Trophoblast cell (in vitro differentiated cells and primary cell): ENCODE data around the gene SEPTIN11.
A peak's percentile ranks its signal among the peaks of the same experiment; 100 is the strongest.

Experiments
- DNase-seq, 2 donors: peaks; one replicate each; pipeline ENCODE4 v3.0.0-alpha.2; 2016
- H2AFZ ChIP-seq: 2 replicates; pipeline ENCODE4 v1.6.1; 2013; ENCODE audit warnings: low read length, moderate library complexity, mild to moderate bottlenecking; ENCODE audit not compliant: insufficient read depth, poor library complexity
- H2AK5ac ChIP-seq: 2 replicates; pipeline ENCODE4 v1.6.1; 2013; ENCODE audit warnings: mild to moderate bottlenecking, low read length
- H2BK120ac ChIP-seq: 2 replicates; pipeline ENCODE4 v1.6.1; 2013; ENCODE audit warnings: low read length, mild to moderate bottlenecking, moderate library complexity; ENCODE audit not compliant: insufficient read depth, poor library complexity
- H2BK12ac ChIP-seq: 2 replicates; pipeline ENCODE4 v1.6.1; 2013; ENCODE audit warnings: mild to moderate bottlenecking, low read length, moderate library complexity
- H2BK5ac ChIP-seq: 2 replicates; pipeline ENCODE4 v1.6.1; 2013; ENCODE audit warnings: low read length, low read depth, moderate library complexity, mild to moderate bottlenecking; ENCODE audit not compliant: poor library complexity
- H3K14ac ChIP-seq: 2 replicates; pipeline ENCODE4 v1.6.1; 2013; ENCODE audit warnings: mild to moderate bottlenecking, low read length
- H3K18ac ChIP-seq: 2 replicates; pipeline ENCODE4 v1.6.1; 2013; ENCODE audit warnings: mild to moderate bottlenecking, low read length
- H3K23ac ChIP-seq: 2 replicates; pipeline ENCODE4 v1.6.1; 2013; ENCODE audit warnings: low read length
- H3K27ac ChIP-seq: 2 replicates; pipeline ENCODE4 v1.5.1; 2013; ENCODE audit warnings: low read depth, mild to moderate bottlenecking, inconsistent platforms, low read length, moderate library complexity
- H3K27me3 ChIP-seq: 2 replicates; pipeline ENCODE4 v1.6.1; 2013; ENCODE audit warnings: inconsistent platforms, mild to moderate bottlenecking, low read length, moderate library complexity; ENCODE audit not compliant: insufficient read depth
- H3K36me3 ChIP-seq, 2 experiments: 1 replicate in 1 of 2; 2 replicates in 1 of 2; pipeline ENCODE4 v1.6.1; 2013; ENCODE audit warnings: low read length in 2 of 2, mild to moderate bottlenecking in 2 of 2, moderate library complexity in 1 of 2; ENCODE audit not compliant: insufficient read depth in 2 of 2, control insufficient read depth in 1 of 2
- H3K4ac ChIP-seq: 2 replicates; pipeline ENCODE4 v1.6.1; 2013; ENCODE audit warnings: low read depth, mild to moderate bottlenecking, low read length, moderate library complexity
- H3K4me1 ChIP-seq, 2 experiments: 1 replicate in 1 of 2; 2 replicates in 1 of 2; pipeline ENCODE4 v1.6.1; 2013; ENCODE audit warnings: low read length in 2 of 2, mild to moderate bottlenecking in 2 of 2, moderate library complexity in 1 of 2; ENCODE audit not compliant: insufficient read depth in 2 of 2, control insufficient read depth in 1 of 2
- H3K4me2 ChIP-seq: 2 replicates; pipeline ENCODE4 v1.6.1; 2013; ENCODE audit warnings: inconsistent platforms, mild to moderate bottlenecking, low read length, moderate library complexity
- H3K4me3 ChIP-seq: 2 replicates; pipeline ENCODE4 v1.5.1; 2013; ENCODE audit warnings: mild to moderate bottlenecking, low read depth, low read length, inconsistent platforms
- H3K79me1 ChIP-seq: one replicate; pipeline ENCODE4 v1.6.1; 2013; ENCODE audit warnings: low read length
- H3K79me2 ChIP-seq: 2 replicates; pipeline ENCODE4 v1.6.1; 2013; ENCODE audit warnings: low read length, mild to moderate bottlenecking; ENCODE audit not compliant: control insufficient read depth, insufficient read depth, poor library complexity
- H3K9ac ChIP-seq: 2 replicates; pipeline ENCODE4 v1.6.1; 2013; ENCODE audit warnings: mild to moderate bottlenecking, low read length
- H3K9me3 ChIP-seq: 2 replicates; pipeline ENCODE4 v1.6.1; 2013; ENCODE audit warnings: low read depth, mild to moderate bottlenecking, control low read depth, inconsistent platforms, low read length; ENCODE audit not compliant: insufficient read depth
- H4K12ac ChIP-seq: 2 replicates; pipeline ENCODE4 v1.6.1; 2013; ENCODE audit warnings: low read depth, mild to moderate bottlenecking, low read length, moderate library complexity
- H4K8ac ChIP-seq: 2 replicates; pipeline ENCODE4 v1.6.1; 2013; ENCODE audit warnings: low read depth, mild to moderate bottlenecking, low read length, moderate library complexity
- H4K91ac ChIP-seq: one replicate; pipeline ENCODE4 v1.6.1; 2013; ENCODE audit warnings: low read depth, mild to moderate bottlenecking, low read length, moderate library complexity
- WGBS: extraction: QIAGEN DNeasy Blood & Tissue Kit; methylation state at CpG from one replicate; pipeline ENCODE4 v1.1.7; 2013; ENCODE audit warnings: missing lambda C conversion rate; ENCODE audit not compliant: insufficient read length, insufficient coverage; ENCODE audit errors: extremely low coverage; 5-methylcytosine and 5-hydroxymethylcytosine counted together

The SEPTIN11 gene

DNA sequence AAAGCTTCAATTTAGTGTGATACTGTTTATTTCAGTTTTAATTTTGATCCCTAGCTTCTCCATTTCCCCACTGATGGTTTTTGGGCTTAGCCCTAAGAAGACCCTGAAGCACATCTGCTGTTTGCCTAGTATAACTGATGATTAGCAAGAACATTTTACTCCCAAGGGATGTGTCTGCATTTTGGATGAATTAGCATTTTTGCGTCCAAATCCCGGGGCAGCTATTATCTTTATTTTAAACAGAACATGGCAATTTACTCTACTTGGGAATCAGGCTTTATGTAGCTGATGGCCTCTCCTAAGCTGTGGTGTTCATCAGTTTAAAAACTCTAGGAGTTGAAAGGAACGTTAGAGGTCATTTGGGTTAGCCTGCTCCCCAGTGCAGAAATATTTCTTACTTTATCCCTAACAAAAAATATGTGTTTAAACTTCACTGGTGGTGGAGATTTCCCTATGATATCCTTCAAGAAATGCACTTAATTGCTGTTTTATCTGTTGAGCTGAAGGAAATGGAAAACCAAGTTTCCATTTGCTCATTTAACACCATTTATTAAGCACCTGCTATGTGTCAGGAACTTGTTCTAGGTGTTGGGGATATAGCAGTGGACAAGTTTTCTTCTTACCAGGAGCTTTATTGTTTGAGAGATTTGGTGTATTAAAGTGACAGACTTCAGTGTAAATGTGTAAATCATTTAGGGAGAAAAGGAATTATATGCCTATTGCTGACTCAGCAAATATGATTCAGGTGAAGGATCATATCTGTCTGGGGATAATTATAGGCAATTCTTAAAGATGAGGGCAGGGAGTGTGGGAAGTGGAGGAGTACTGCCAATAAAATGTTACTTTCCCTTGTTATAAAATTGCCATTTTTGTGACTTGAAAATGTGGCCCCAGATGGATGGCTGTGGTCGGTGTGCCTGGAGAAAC is 3.4 kb downstream of the SEPTIN11 start:
- Histone ChIP-seq H3K9me3 (no peaks in the 10 kb centered on the region), H3K23ac (no peak overlapping the region), H2BK5ac (no peak overlapping the region), H3K4me1 (peaks cover 4 to 5% of the 10 kb centered on the region in 2 experiments), H3K9ac (no peak overlapping the region), H3K18ac (no peak overlapping the region), H3K36me3 (peaks cover 4 to 5% of the 10 kb centered on the region in 2 experiments), H4K12ac (no peak overlapping the region), H4K8ac (no peak overlapping the region), H3K14ac (no peak overlapping the region), H3K4me2 (no peak overlapping the region), H3K4ac (peak overlapping the region; percentile 69), H2BK12ac (no peak overlapping the region), H3K79me1 (peaks cover 30% of the 10 kb centered on the region), H3K27me3 (no peaks in the 10 kb centered on the region), H2AK5ac (no peak overlapping the region), H3K4me3 (no peak overlapping the region), H4K91ac (no peak overlapping the region), H3K79me2 (peaks cover 29% of the 10 kb centered on the region), H2AFZ (no peak overlapping the region), H3K27ac (no peak overlapping the region), H2BK120ac (no peak overlapping the region)
- WGBS = no CpG with 5 or more reads among the region's 4 CpGs
- DNase-seq = no peak

DNA sequence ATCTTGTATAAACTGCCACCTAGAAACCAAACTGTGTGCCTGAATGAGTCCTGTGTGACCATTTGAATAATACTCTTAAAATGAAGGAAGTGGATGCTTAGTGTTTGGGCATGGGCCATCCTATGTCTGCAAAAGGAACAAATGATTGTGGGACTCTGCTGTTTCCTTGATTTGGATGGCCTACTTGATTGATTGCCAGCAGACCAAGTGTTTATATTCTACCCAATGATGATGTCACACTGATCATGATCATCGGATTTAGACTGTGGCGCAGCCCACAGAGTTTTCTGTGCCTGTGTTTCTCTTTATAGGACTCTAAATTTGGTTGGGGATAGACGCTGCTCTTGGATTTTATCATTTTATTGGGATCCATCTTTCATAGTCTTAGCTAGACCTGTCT is 4.4 kb downstream of the SEPTIN11 start:
- no peak overlapping the region for H3K23ac ChIP-seq
- no peak overlapping the region for H2BK5ac ChIP-seq
- H3K79me1 ChIP-seq = peaks cover 20% of the 10 kb centered on the region
- no peak overlapping the region for H3K27ac ChIP-seq
- no peak overlapping the region for H3K4me2 ChIP-seq
- no peak overlapping the region for H3K18ac ChIP-seq
- no peak for DNase-seq
- H3K4ac ChIP-seq = no peak overlapping the region
- no peak overlapping the region for H2BK120ac ChIP-seq
- no peak overlapping the region for H4K8ac ChIP-seq
- no peak overlapping the region for H2BK12ac ChIP-seq
- H3K27me3 ChIP-seq = no peaks in the 10 kb centered on the region
- H4K12ac ChIP-seq = no peak overlapping the region
- no peaks in the 10 kb centered on the region for H3K4me1 ChIP-seq
- no peak overlapping the region for H3K14ac ChIP-seq
- H3K9ac ChIP-seq = no peak overlapping the region
- H3K4me3 ChIP-seq = no peak overlapping the region
- WGBS = no CpG with 5 or more reads among the region's 3 CpGs
- H3K9me3 ChIP-seq = no peaks in the 10 kb centered on the region
- H2AFZ ChIP-seq = no peak overlapping the region
- H2AK5ac ChIP-seq = no peak overlapping the region
- H3K79me2 ChIP-seq = peaks cover 21% of the 10 kb centered on the region
- H4K91ac ChIP-seq = no peak overlapping the region
- H3K36me3 ChIP-seq = peaks cover 4 to 5% of the 10 kb centered on the region in 2 experiments

DNA sequence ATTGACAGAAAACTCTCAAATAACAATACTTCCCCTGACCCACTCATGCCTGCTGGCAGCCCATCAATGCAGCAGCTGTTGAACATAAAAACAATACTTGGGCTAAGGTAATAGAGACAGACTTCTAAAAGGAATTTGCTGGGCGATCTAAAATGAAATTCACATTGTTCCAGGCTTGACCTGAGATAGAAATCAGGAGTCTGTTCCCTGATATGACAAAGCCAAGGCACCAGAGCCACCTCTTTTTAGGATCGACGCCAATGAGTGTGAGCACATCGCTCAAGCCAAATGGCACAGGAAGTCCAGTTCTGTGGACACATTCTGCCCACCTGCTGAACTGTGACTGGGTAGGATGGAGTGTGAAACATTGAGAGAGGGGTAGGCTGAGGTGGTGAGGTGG is 4.9 kb downstream of the SEPTIN11 start:
- no peak overlapping the region for H2AFZ ChIP-seq
- no peak overlapping the region for H2AK5ac ChIP-seq
- H4K12ac ChIP-seq = no peak overlapping the region
- H2BK5ac ChIP-seq = no peak overlapping the region
- H3K9me3 ChIP-seq = no peaks in the 10 kb centered on the region
- peak overlapping the region; percentile 75 for H3K4ac ChIP-seq
- no peak for DNase-seq
- H3K79me1 ChIP-seq = peaks cover 16% of the 10 kb centered on the region
- peaks cover 4 to 5% of the 10 kb centered on the region in 2 experiments for H3K36me3 ChIP-seq
- H2BK12ac ChIP-seq = no peak overlapping the region
- no peak overlapping the region for H3K27ac ChIP-seq
- H3K23ac ChIP-seq = no peak overlapping the region
- H3K9ac ChIP-seq = no peak overlapping the region
- H3K27me3 ChIP-seq = no peaks in the 10 kb centered on the region
- H3K4me3 ChIP-seq = no peak overlapping the region
- no CpG with 5 or more reads among the region's 4 CpGs for WGBS
- H4K91ac ChIP-seq = no peak overlapping the region
- H3K4me1 ChIP-seq = no peaks in the 10 kb centered on the region
- no peak overlapping the region for H3K4me2 ChIP-seq
- no peak overlapping the region for H3K14ac ChIP-seq
- no peak overlapping the region for H3K18ac ChIP-seq
- no peak overlapping the region for H2BK120ac ChIP-seq
- H3K79me2 ChIP-seq = peaks cover 17% of the 10 kb centered on the region
- H4K8ac ChIP-seq = no peak overlapping the region

DNA sequence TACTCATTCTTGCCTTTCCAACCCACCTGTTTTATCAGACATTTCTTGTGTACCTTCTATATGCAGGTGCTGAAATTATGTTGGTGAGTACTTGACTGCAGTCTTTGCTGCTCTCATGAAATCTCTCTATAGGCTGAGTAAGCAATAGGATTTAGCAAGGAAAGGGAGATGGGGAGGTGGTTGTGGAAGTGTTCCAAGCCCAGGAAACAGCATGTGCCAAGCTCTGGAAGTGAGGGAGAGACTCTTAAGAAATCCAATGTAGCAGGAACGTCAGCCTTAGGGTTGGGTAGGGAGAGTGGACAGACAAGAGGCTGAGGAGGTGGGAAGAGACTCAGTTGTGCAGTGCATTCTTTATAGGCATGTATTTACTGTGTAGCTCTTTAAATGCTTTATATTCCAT is 5.6 kb downstream of the SEPTIN11 start:
- H3K18ac ChIP-seq = no peak overlapping the region
- H4K8ac ChIP-seq = no peak overlapping the region
- no peak overlapping the region for H3K9ac ChIP-seq
- H2AK5ac ChIP-seq = no peak overlapping the region
- H4K12ac ChIP-seq = no peak overlapping the region
- no peak overlapping the region for H3K14ac ChIP-seq
- H3K36me3 ChIP-seq = peaks cover 4 to 5% of the 10 kb centered on the region in 2 experiments
- peak overlapping the region; percentile 60 for H3K4ac ChIP-seq
- no peak overlapping the region for H3K4me2 ChIP-seq
- no peak for DNase-seq
- peaks cover 9% of the 10 kb centered on the region for H3K79me1 ChIP-seq
- no peak overlapping the region for H4K91ac ChIP-seq
- no peak overlapping the region for H3K4me3 ChIP-seq
- no peaks in the 10 kb centered on the region for H3K9me3 ChIP-seq
- no peak overlapping the region for H2BK12ac ChIP-seq
- H2BK5ac ChIP-seq = no peak overlapping the region
- no peaks in the 10 kb centered on the region for H3K4me1 ChIP-seq
- no peak overlapping the region for H3K27ac ChIP-seq
- no CpG with 5 or more reads among the region's 1 CpG for WGBS
- H2BK120ac ChIP-seq = no peak overlapping the region
- no peak overlapping the region for H2AFZ ChIP-seq
- no peak overlapping the region for H3K23ac ChIP-seq
- no peaks in the 10 kb centered on the region for H3K27me3 ChIP-seq
- peaks cover 12% of the 10 kb centered on the region for H3K79me2 ChIP-seq
